ENCODE data around the gene HBE1. TPM values are rescaled to one million over a fixed set of nuclear protein-coding genes. Genes with fewer than 3 reads are reported as not detected.

Gene HBE1
- total and polyA plus RNA-seq, 2 of the 8 experiments (the other 6 are each of a cell fraction or from before 2014, with no cell fraction given), result 0.39 TPM; not detected in 1

DNA sequence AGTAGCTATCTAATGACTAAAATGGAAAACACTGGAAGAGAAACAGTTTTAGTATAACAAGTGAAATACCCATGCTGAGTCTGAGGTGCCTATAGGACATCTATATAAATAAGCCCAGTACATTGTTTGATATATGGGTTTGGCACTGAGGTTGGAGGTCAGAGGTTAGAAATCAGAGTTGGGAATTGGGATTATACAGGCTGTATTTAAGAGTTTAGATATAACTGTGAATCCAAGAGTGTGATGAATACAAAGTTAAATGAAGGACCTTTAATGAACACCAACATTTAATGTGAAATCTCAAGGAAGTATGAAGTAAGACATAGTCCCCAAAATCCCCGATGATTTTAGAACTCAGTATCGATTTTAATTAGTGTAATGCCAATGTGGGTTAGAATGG, 32.3 kb downstream of the HBE1 start:
- no peak overlapping the region for H4K5ac ChIP-seq (ENCODE audit: insufficient read length, low read depth, low read length)
- no peaks in the 10 kb centered on the region for H3K27me3 ChIP-seq (replicated peaks in 1 of 4; ENCODE audit: control insufficient read depth in 3 of 4, extremely low read depth in 1 of 4, insufficient read depth in 3 of 4, low read length in 3 of 4)
- H2BK120ac ChIP-seq (replicated peaks; ENCODE audit: low read depth, low read length), result no peak overlapping the region
- no peak for FAIRE-seq
- POLR2A ChIA-PET (ENCODE audit: partially characterized antibody), result no interaction called here
- no peak overlapping the region for H3K56ac ChIP-seq (replicated peaks; ENCODE audit: insufficient read length, low read depth, low read length)
- H3K9me3 ChIP-seq (ENCODE audit: insufficient read depth in 2 of 2, low read depth in 1 of 2, low read length in 1 of 2), result no peaks in the 10 kb centered on the region
- no peak overlapping the region for H3K14ac ChIP-seq (ENCODE audit: insufficient read length)
- no peaks in the 10 kb centered on the region; the same call in 1 of the 2 replicates for H3K23me2 ChIP-seq (ENCODE audit: low read depth, low read length)
- no peak overlapping the region for H3K27ac ChIP-seq (ENCODE audit: low read depth, low read length)
- WGBS, 2 experiments (ENCODE audit: extremely low coverage in 1 of 2, insufficient coverage in 1 of 2, insufficient read length in 1 of 2, insufficient replicate concordance in 2 of 2, low coverage in 1 of 2, low lambda C conversion rate in 2 of 2, missing lambda C conversion rate in 1 of 2), result 97% methylated on average over 2 of the region's 2 CpGs; no CpG with 5 or more reads in 1 of the 2 experiments
- no peak overlapping the region for H3K9ac ChIP-seq (replicated peaks in 1 of 4; ENCODE audit: extremely low read depth in 1 of 4, low read depth in 3 of 4, low read length in 3 of 4)
- TF ChIP-seq JUND (IDR thresholded peaks at IDR 0.05; ENCODE audit: low read length) (no peak), KDM5A (IDR thresholded peaks at IDR 0.05; ENCODE audit: low read length) (no peak)
- H2AK5ac ChIP-seq (ENCODE audit: low read depth, low read length), result no peak overlapping the region
- no peaks in the 10 kb centered on the region for H3K79me1 ChIP-seq (ENCODE audit: low read depth, low read length)
- CTCF ChIA-PET (ENCODE audit: partially characterized antibody), result no interaction called here
- no peak overlapping the region for H3K4ac ChIP-seq (replicated peaks; ENCODE audit: insufficient read length, low read depth, low read length)
- H3K4me2 ChIP-seq (ENCODE audit: insufficient read depth in 1 of 2, low read depth in 2 of 2, low read length in 2 of 2), result no peak overlapping the region
- H3K79me2 ChIP-seq (ENCODE audit: control insufficient read depth in 1 of 2, insufficient read depth in 2 of 2, low read length in 2 of 2), result no peaks in the 10 kb centered on the region
- no peak overlapping the region for H2BK20ac ChIP-seq (ENCODE audit: low read length)
- H3K23ac ChIP-seq (ENCODE audit: insufficient read length), result no peak overlapping the region
- no peaks in the 10 kb centered on the region for H4K20me1 ChIP-seq (replicated peaks in 1 of 2; ENCODE audit: control insufficient read depth in 1 of 2, insufficient read depth in 2 of 2, low read length in 2 of 2)
- H3K36me3 ChIP-seq (ENCODE audit: control insufficient read depth in 2 of 4, insufficient read depth in 4 of 4, low read length in 3 of 4), result no peaks in the 10 kb centered on the region
- no peak overlapping the region for H2BK12ac ChIP-seq (ENCODE audit: low read depth, low read length)
- H4K91ac ChIP-seq (replicated peaks; ENCODE audit: insufficient read length, low read length), result no peak overlapping the region
- H3K18ac ChIP-seq (ENCODE audit: extremely low read depth, low read length), result no peak overlapping the region
- H2AFZ ChIP-seq (ENCODE audit: low read length), result no peak overlapping the region
- H3K4me3 ChIP-seq (ENCODE audit: extremely low read depth in 1 of 4, insufficient read depth in 2 of 4, low read depth in 3 of 4, low read length in 4 of 4), result no peak overlapping the region
- H2BK5ac ChIP-seq (ENCODE audit: low read depth, low read length), result no peak overlapping the region
- H4K8ac ChIP-seq (ENCODE audit: extremely low read depth, insufficient read depth, low read length), result no peak overlapping the region
- no peak overlapping the region for H2BK15ac ChIP-seq (ENCODE audit: low read length)
- DNase-seq (ENCODE audit: low read depth in 1 of 2, low spot score in 2 of 2), result no peak
- no peaks in the 10 kb centered on the region for H3K4me1 ChIP-seq (replicated peaks in 1 of 4; ENCODE audit: control insufficient read depth in 3 of 4, insufficient read depth in 4 of 4, low read length in 3 of 4)

Data from H1 (cell line).